CD4-positive, alpha-beta T cell (primary cell): Measurements from ENCODE around the gene ESR1. TPM values are rescaled to one million over a fixed set of nuclear protein-coding genes. Genes with fewer than 3 reads are reported as not detected.
A peak's percentile ranks its signal among the peaks of the same experiment; 100 is the strongest.

ENCODE experiments used
- ATAC-seq: fragments of 200-7000 bp; cut with Tn5 transposase; one replicate; pipeline ENCODE4 v1.10.0; 2022; ENCODE audit warnings: mild to moderate bottlenecking; ENCODE audit not compliant: poor library complexity
- CTCF ChIA-PET: fragments of 350-600 bp; sonication (Branson Sonifier 250); formaldehyde crosslinking; loops from one replicate; lab custom pipeline; 2021; ENCODE audit warnings: antibody characterized with exemption, inconsistent platforms; lab: Charles Lee
- POLR2A ChIA-PET: fragments of 350-600 bp; sonication (Branson Sonifier 250); formaldehyde crosslinking; loops from one replicate; lab custom pipeline; 2021; ENCODE audit warnings: antibody characterized with exemption, inconsistent platforms; lab: Charles Lee
- DNase-seq, 14 experiments: peaks; one replicate each; pipeline ENCODE4 v3.0.0-alpha.2; 2013 to 2020; ENCODE audit warnings: mixed read lengths in 2 of 14
- H3K27ac ChIP-seq, 2 donors: one replicate each; pipeline versions ENCODE4 v1.5.1 to v1.7.0; 2013; ENCODE audit warnings: low read length in 2 of 2, low read depth in 1 of 2, mild to moderate bottlenecking in 1 of 2
- H3K27me3 ChIP-seq, 2 experiments: 1 replicate in 1 of 2; 2 replicates in 1 of 2; pipeline versions ENCODE4 v1.6.1 to v1.7.0; 2013; ENCODE audit warnings: low read length in 2 of 2, control low read depth in 1 of 2, mild to moderate bottlenecking in 1 of 2, moderate library complexity in 1 of 2; ENCODE audit not compliant: insufficient read depth in 2 of 2, control insufficient read depth in 1 of 2
- H3K36me3 ChIP-seq: one replicate; pipeline ENCODE4 v1.6.1; 2013; ENCODE audit warnings: low read length, control low read depth; ENCODE audit not compliant: insufficient read depth
- H3K4me1 ChIP-seq: one replicate; pipeline ENCODE4 v1.6.1; 2013; ENCODE audit warnings: low read length, control low read depth; ENCODE audit not compliant: insufficient read depth
- H3K4me3 ChIP-seq: one replicate; pipeline ENCODE4 v1.5.1; 2013; ENCODE audit warnings: mild to moderate bottlenecking, low read length, moderate library complexity
- H3K9me3 ChIP-seq, 2 experiments: 1 replicate in 1 of 2; 2 replicates in 1 of 2; pipeline versions ENCODE4 v1.6.1 to v1.7.0; 2013; ENCODE audit warnings: low read length in 2 of 2, mild to moderate bottlenecking in 2 of 2, control low read depth in 1 of 2, moderate library complexity in 1 of 2; ENCODE audit not compliant: control insufficient read depth in 1 of 2, insufficient read depth in 1 of 2
- H3K27ac Mint-ChIP-seq: one replicate; pipeline ENCODE4 v1.8.0; 2020; ENCODE audit warnings: mixed read lengths
- H3K27me3 Mint-ChIP-seq: one replicate; pipeline ENCODE4 v1.8.0; 2021; ENCODE audit warnings: mixed read lengths
- H3K36me3 Mint-ChIP-seq: one replicate; pipeline ENCODE4 v1.8.0; 2021; ENCODE audit warnings: low read depth, mixed read lengths
- H3K4me1 Mint-ChIP-seq: one replicate; pipeline ENCODE4 v1.8.0; 2021; ENCODE audit warnings: low read depth, mixed read lengths
- H3K4me3 Mint-ChIP-seq: one replicate; pipeline ENCODE4 v1.8.0; 2020; ENCODE audit warnings: mild to moderate bottlenecking, mixed read lengths
- H3K9me3 Mint-ChIP-seq: one replicate; pipeline ENCODE4 v1.8.0; 2020; ENCODE audit warnings: mixed read lengths
- CTCF ChIP-seq: fragments of 200-600 bp; IDR thresholded peaks from one replicate; pipeline ENCODE4 v1.8.0; 2022; ENCODE audit warnings: antibody characterized with exemption, mild to moderate bottlenecking
- intact Hi-C, 2 experiments: fragments of 100-400 bp; cut with DNase I in 1 of 2; cut with micrococcal nuclease in 1 of 2; formaldehyde crosslinking; loops; one replicate each; pipeline versions ENCODE4 v1.15.1 to v1.9.0; 2023 to 2025; cut with DNase I, micrococcal nuclease
- total RNA-seq, 174 experiments: library from RNA in 2 of 174; stranded (reverse) in 2 of 174; gene quantifications; one replicate each; pipeline ENCODE4 v1.2.3 and lab custom pipeline; 2021 to 2026

Gene ESR1
- total RNA-seq, 2 experiments from 2014 or later: 2.6 to 2.8 TPM

GRCh38 chr6:151917531-151918329, 110.2 kb downstream of the ESR1 start:
- no peaks in the 10 kb centered on the region for H3K27me3 ChIP-seq
- no peak for TF ChIP-seq CTCF
- ChIA-PET CTCF (no interaction called here), POLR2A (no interaction called here)
- no peaks in the 10 kb centered on the region for H3K4me1 ChIP-seq
- peaks cover 5% of the 10 kb centered on the region for H3K9me3 Mint-ChIP-seq
- no peak for ATAC-seq
- no peak overlapping the region for H3K27ac Mint-ChIP-seq
- no peaks in the 10 kb centered on the region for H3K9me3 ChIP-seq
- intact Hi-C loops: no loop called here
- H3K4me3 ChIP-seq: no peak overlapping the region
- peaks cover 5% of the 10 kb centered on the region for H3K36me3 Mint-ChIP-seq
- H3K4me1 Mint-ChIP-seq: no peaks in the 10 kb centered on the region
- no peaks in the 10 kb centered on the region for H3K36me3 ChIP-seq
- DNase-seq: no peak
- no peak overlapping the region for H3K27ac ChIP-seq
- H3K27me3 Mint-ChIP-seq: no peaks in the 10 kb centered on the region
- H3K4me3 Mint-ChIP-seq: no peak overlapping the region

- Histone ChIP-seq H3K27me3 (no peaks in the 10 kb centered on the region), H3K36me3 (no peaks in the 10 kb centered on the region), H3K4me1 (no peaks in the 10 kb centered on the region), H3K27ac (no peak overlapping the region), H3K4me3 (no peak overlapping the region), H3K9me3 (no peaks in the 10 kb centered on the region)
- no peak for TF ChIP-seq CTCF
- Mint-ChIP-seq H3K27ac (no peak overlapping the region), H3K4me1 (no peaks in the 10 kb centered on the region), H3K36me3 (peaks cover 5% of the 10 kb centered on the region), H3K4me3 (no peak overlapping the region), H3K27me3 (no peaks in the 10 kb centered on the region), H3K9me3 (peaks cover 4% of the 10 kb centered on the region)
- ATAC-seq (no peak), DNase-seq (no peak)
- POLR2A ChIA-PET: no interaction called here
- CTCF ChIA-PET: no interaction called here
- intact Hi-C loops: no loop called here
Measured at GRCh38 chr6:151940307-151940706, 132.8 kb downstream of the ESR1 start.

GRCh38 chr6:151948002-151948743, 140.7 kb downstream of the ESR1 start:
- TF ChIP-seq CTCF: no peak

More at GRCh38 chr6:151948002-151948743, 140.7 kb downstream of the ESR1 start:
- no peaks in the 10 kb centered on the region for H3K36me3 ChIP-seq
- ATAC-seq (no peak), DNase-seq (peak in 3 of 14 experiments; percentile 34 to 38 (median 35))
- Mint-ChIP-seq H3K36me3 (peaks cover 10% of the 10 kb centered on the region), H3K27me3 (no peaks in the 10 kb centered on the region), H3K4me3 (no peak overlapping the region), H3K27ac (no peak overlapping the region), H3K4me1 (peaks cover 14% of the 10 kb centered on the region), H3K9me3 (peaks cover 3% of the 10 kb centered on the region)
- ChIA-PET POLR2A (no interaction called here), CTCF (no interaction called here)
- no peaks in the 10 kb centered on the region for H3K9me3 ChIP-seq
- no peak overlapping the region for H3K27ac ChIP-seq
- no peak overlapping the region for H3K4me3 ChIP-seq
- no peaks in the 10 kb centered on the region for H3K27me3 ChIP-seq
- peaks cover 7% of the 10 kb centered on the region for H3K4me1 ChIP-seq
- intact Hi-C loops: no loop called here
